RWPE2 (cell line): ENCODE measurements around the gene FRRS1.
A peak's percentile ranks its signal among the peaks of the same experiment; 100 is the strongest.

ENCODE experiments used
- ATAC-seq: fragments of 200-7000 bp; cut with Tn5 transposase; 3 replicates; pipeline ENCODE4 v1.9.1; 2021; ENCODE audit warnings: low read depth
- DNase-seq: peaks from one replicate; pipeline ENCODE4 v3.0.0-alpha.2; 2020; ENCODE audit warnings: low spot score
- H3K27ac ChIP-seq: fragments of 450-650 bp; 2 replicates; pipeline ENCODE4 v1.5.1; 2017; ENCODE audit warnings: mild to moderate bottlenecking; ENCODE audit not compliant: poor library complexity, severe bottlenecking
- H3K27me3 ChIP-seq: fragments of 250-450 bp; sonication (Bioruptor Pico); 2 replicates; pipeline ENCODE4 v1.5.1; 2021; ENCODE audit warnings: mild to moderate bottlenecking, moderate library complexity; ENCODE audit not compliant: insufficient read depth, poor library complexity, severe bottlenecking
- H3K36me3 ChIP-seq: fragments of 250-450 bp; sonication (Bioruptor Pico); 2 replicates; pipeline ENCODE4 v1.5.1; 2020; ENCODE audit warnings: low read depth, mild to moderate bottlenecking, moderate library complexity
- H3K4me1 ChIP-seq: fragments of 250-450 bp; sonication (Bioruptor Pico); 2 replicates; pipeline ENCODE4 v1.5.1; 2021; ENCODE audit warnings: mild to moderate bottlenecking, moderate library complexity; ENCODE audit not compliant: insufficient read depth, poor library complexity, severe bottlenecking
- H3K4me3 ChIP-seq: fragments of 250-450 bp; sonication (Bioruptor Pico); 2 replicates; pipeline ENCODE4 v1.5.1; 2021; ENCODE audit warnings: mild to moderate bottlenecking, moderate library complexity; ENCODE audit not compliant: severe bottlenecking
- H3K9me3 ChIP-seq: fragments of 250-450 bp; sonication (Bioruptor Pico); 2 replicates; pipeline ENCODE4 v1.5.1; 2021; ENCODE audit warnings: mild to moderate bottlenecking, moderate library complexity; ENCODE audit not compliant: severe bottlenecking
- CTCF ChIP-seq: fragments of 450-650 bp; IDR thresholded peaks from one replicate; pipeline ENCODE4 v1.5.1; 2017; ENCODE audit warnings: mild to moderate bottlenecking, moderate library complexity; ENCODE audit not compliant: poor library complexity, severe bottlenecking

FRRS1 gene

GRCh38 chr1:99669376-99669775 lies 97.1 kb downstream of the FRRS1 start:
- Histone ChIP-seq H3K36me3 (no peaks in the 10 kb centered on the region), H3K27ac (no peak overlapping the region), H3K27me3 (no peaks in the 10 kb centered on the region), H3K4me1 (no peaks in the 10 kb centered on the region), H3K4me3 (no peak overlapping the region), H3K9me3 (no peaks in the 10 kb centered on the region)
- ATAC-seq = no peak
- DNase-seq = no peak
- no peak for TF ChIP-seq CTCF

- H3K4me1 ChIP-seq = peaks cover 22% of the 10 kb centered on the region
- no peaks in the 10 kb centered on the region for H3K36me3 ChIP-seq
- DNase-seq (no peak), ATAC-seq (no peak)
- no peaks in the 10 kb centered on the region for H3K9me3 ChIP-seq
- H3K4me3 ChIP-seq = no peak overlapping the region
- no peaks in the 10 kb centered on the region for H3K27me3 ChIP-seq
- no peak for TF ChIP-seq CTCF
- no peak overlapping the region for H3K27ac ChIP-seq
Observed at GRCh38 chr1:99665212-99665611, 101.2 kb downstream of the FRRS1 start.

GRCh38 chr1:99663501-99663900 lies 102.9 kb downstream of the FRRS1 start:
- DNase-seq = no peak
- TF ChIP-seq CTCF = no peak
- no peak overlapping the region for H3K4me3 ChIP-seq
- ATAC-seq = no peak
- H3K4me1 ChIP-seq = peaks cover 33% of the 10 kb centered on the region
- no peaks in the 10 kb centered on the region for H3K9me3 ChIP-seq
- H3K27me3 ChIP-seq = no peaks in the 10 kb centered on the region
- H3K27ac ChIP-seq = no peak overlapping the region
- H3K36me3 ChIP-seq = no peaks in the 10 kb centered on the region

- H3K4me3 ChIP-seq = no peak overlapping the region
- ATAC-seq = peak; percentile 71
- H3K27ac ChIP-seq = peak overlapping the region; percentile 14
- H3K27me3 ChIP-seq = no peaks in the 10 kb centered on the region
- TF ChIP-seq CTCF = no peak
- no peak for DNase-seq
- no peaks in the 10 kb centered on the region for H3K36me3 ChIP-seq
- H3K4me1 ChIP-seq = peaks cover 37% of the 10 kb centered on the region
- no peaks in the 10 kb centered on the region for H3K9me3 ChIP-seq
Observed at GRCh38 chr1:99662539-99663080, 103.8 kb downstream of the FRRS1 start.

- Histone ChIP-seq H3K4me1 (peaks cover 39% of the 10 kb centered on the region), H3K9me3 (no peaks in the 10 kb centered on the region), H3K4me3 (no peak overlapping the region), H3K27me3 (no peaks in the 10 kb centered on the region), H3K27ac (peak overlapping the region; percentile 14), H3K36me3 (no peaks in the 10 kb centered on the region)
- DNase-seq (no peak), ATAC-seq (no peak)
- TF ChIP-seq CTCF = no peak
Observed at GRCh38 chr1:99661780-99662179, 104.7 kb downstream of the FRRS1 start.
